ENCODE data around the gene CDKN2D. TPM values are rescaled to one million over a fixed set of nuclear protein-coding genes. Genes with fewer than 3 reads are reported as not detected.

Gene CDKN2D
- total RNA-seq, 1 donor from 2014 or later, result 3.4 TPM

DNA sequence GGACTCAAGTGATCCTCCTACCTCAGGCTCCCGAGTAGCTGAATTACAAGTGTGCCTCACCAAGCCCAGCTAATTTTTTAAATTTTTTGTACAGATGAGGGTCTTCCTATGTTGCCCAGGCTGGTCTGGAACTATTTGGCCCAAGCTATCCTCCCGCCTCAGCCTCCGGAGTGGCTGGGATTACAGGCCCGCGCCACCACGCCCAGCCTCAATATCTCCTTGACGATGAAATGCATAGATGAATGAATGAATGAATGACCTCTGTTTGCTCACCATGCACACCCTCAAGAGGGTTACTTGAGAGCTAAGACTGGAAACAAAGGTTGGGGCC is 33.2 kb upstream of the CDKN2D start:
- no peaks in the 10 kb centered on the region for H3K36me3 Mint-ChIP-seq
- H3K36me3 ChIP-seq, result no peaks in the 10 kb centered on the region
- no peaks in the 10 kb centered on the region for H3K9me3 ChIP-seq (ENCODE audit: low read depth)
- H3K27me3 ChIP-seq, result peaks cover 11% of the 10 kb centered on the region
- H3K27me3 Mint-ChIP-seq (ENCODE audit: insufficient read depth, low read depth), result peaks cover 8% of the 10 kb centered on the region
- H3K4me2 ChIP-seq, result no peak overlapping the region
- no peak for DNase-seq (ENCODE audit: low spot score)
- peak overlapping the region; percentile 91 for H3K4me3 Mint-ChIP-seq
- H3K27ac ChIP-seq, result no peak overlapping the region
- H4K20me1 ChIP-seq (ENCODE audit: low read depth), result peaks cover 8% of the 10 kb centered on the region
- peaks cover 15% of the 10 kb centered on the region for H3K4me1 ChIP-seq
- H3K79me2 ChIP-seq (ENCODE audit: low read depth), result peaks cover 42% of the 10 kb centered on the region
- no peak for TF ChIP-seq EZH2 (IDR thresholded peaks at IDR 0.05)
- TF ChIP-seq EZH2phosphoT487 (IDR thresholded peaks at IDR 0.05), result no peak
- TF ChIP-seq, protein P1, sequence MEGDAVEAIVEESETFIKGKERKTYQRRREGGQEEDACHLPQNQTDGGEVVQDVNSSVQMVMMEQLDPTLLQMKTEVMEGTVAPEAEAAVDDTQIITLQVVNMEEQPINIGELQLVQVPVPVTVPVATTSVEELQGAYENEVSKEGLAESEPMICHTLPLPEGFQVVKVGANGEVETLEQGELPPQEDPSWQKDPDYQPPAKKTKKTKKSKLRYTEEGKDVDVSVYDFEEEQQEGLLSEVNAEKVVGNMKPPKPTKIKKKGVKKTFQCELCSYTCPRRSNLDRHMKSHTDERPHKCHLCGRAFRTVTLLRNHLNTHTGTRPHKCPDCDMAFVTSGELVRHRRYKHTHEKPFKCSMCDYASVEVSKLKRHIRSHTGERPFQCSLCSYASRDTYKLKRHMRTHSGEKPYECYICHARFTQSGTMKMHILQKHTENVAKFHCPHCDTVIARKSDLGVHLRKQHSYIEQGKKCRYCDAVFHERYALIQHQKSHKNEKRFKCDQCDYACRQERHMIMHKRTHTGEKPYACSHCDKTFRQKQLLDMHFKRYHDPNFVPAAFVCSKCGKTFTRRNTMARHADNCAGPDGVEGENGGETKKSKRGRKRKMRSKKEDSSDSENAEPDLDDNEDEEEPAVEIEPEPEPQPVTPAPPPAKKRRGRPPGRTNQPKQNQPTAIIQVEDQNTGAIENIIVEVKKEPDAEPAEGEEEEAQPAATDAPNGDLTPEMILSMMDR (IDR thresholded peaks at IDR 0.05), result no peak
- peak overlapping the region; percentile 98 for H3K4me3 ChIP-seq
- H3K9ac ChIP-seq, result no peak overlapping the region
- peak overlapping the region; percentile 72 for H3K27ac Mint-ChIP-seq
- no peak overlapping the region for H2AFZ ChIP-seq (replicated peaks)
- peaks cover 18% of the 10 kb centered on the region for H3K4me1 Mint-ChIP-seq
- H3F3A ChIP-seq (ENCODE audit: low read depth), result peaks cover 14% of the 10 kb centered on the region
- no peaks in the 10 kb centered on the region for H3K9me3 Mint-ChIP-seq

DNA sequence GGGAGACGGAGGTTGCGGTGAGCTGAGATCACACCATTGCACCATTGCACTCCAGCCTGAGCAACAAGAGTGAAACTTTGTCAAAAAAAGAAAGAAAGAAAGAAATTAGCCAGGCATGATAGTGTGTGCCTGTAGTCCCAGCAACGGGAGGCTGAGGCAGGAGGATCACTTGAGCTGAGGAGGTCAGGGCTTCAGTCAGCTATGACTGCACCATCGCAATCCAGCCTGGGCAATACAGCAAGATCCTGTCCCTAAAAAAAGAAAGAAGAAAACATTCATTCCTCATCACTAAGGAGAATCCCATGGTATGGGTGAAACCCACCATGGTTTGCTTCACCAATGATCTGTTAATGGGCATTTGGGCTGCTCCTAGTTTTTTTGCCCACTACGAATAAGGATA is 31.4 kb upstream of the CDKN2D start:
- Mint-ChIP-seq H3K4me1 (peaks cover 18% of the 10 kb centered on the region), H3K27me3 (ENCODE audit: insufficient read depth, low read depth) (peaks cover 11% of the 10 kb centered on the region), H3K36me3 (no peaks in the 10 kb centered on the region), H3K4me3 (peak overlapping the region; percentile 41), H3K27ac (no peak overlapping the region), H3K9me3 (no peaks in the 10 kb centered on the region)
- Histone ChIP-seq H3K36me3 (no peaks in the 10 kb centered on the region), H3K9ac (no peak overlapping the region), H3K27me3 (peaks cover 11% of the 10 kb centered on the region), H3K79me2 (ENCODE audit: low read depth) (peaks cover 25% of the 10 kb centered on the region), H3K4me3 (no peak overlapping the region), H4K20me1 (ENCODE audit: low read depth) (peaks cover 8% of the 10 kb centered on the region), H3F3A (ENCODE audit: low read depth) (peaks cover 14% of the 10 kb centered on the region), H3K27ac (no peak overlapping the region), H3K4me1 (peaks cover 15% of the 10 kb centered on the region), H3K9me3 (ENCODE audit: low read depth) (no peaks in the 10 kb centered on the region), H2AFZ (replicated peaks) (no peak overlapping the region), H3K4me2 (no peak overlapping the region)
- no peak for DNase-seq (ENCODE audit: low spot score)
- TF ChIP-seq, protein P1 (IDR thresholded peaks at IDR 0.05), result no peak
- TF ChIP-seq EZH2 (IDR thresholded peaks at IDR 0.05) (no peak), EZH2phosphoT487 (IDR thresholded peaks at IDR 0.05) (no peak)

DNA sequence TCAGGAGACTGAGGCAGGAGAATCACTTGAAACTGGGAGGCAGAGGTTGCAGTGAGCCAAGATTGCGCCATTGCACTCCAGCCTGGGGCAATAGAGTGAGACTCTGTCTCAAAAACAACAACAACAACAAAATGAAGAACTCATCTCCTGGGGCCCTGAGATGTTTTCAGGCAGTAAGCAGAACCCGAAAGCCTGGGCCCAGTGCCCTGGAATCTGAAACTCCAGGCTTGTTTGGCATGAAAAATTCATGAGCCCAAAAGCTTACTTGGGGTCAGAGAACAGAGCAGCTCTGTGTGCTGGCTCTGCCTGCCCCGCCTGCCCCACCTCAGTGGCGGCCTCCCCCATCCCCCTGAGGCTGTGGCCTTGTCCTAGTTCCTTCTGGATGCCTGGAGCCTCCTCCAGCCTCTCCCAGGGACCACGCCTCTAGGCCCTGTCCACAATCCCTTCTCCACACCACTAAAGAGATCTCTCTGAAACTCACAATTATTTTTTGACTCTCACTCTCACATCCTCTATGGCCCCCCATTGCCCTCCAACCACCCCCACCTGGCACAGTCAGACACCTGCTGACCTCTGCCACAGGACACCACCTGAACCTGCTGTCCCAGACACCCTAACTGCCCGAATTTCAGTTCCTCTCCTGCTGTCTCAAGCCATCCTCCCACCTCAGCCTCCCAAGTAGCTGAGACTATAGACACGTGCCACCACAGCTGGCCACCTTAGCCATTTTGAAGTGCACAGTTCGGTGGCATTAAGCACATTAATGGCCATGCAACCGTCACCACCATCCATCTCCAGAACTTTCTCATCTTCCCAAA is 25.2 kb upstream of the CDKN2D start:
- no peak overlapping the region for H3K27ac ChIP-seq
- H3K79me2 ChIP-seq (ENCODE audit: low read depth), result no peaks in the 10 kb centered on the region
- H3K9me3 ChIP-seq (ENCODE audit: low read depth), result no peaks in the 10 kb centered on the region
- H3K36me3 Mint-ChIP-seq, result no peaks in the 10 kb centered on the region
- peaks cover 10% of the 10 kb centered on the region for H3K27me3 Mint-ChIP-seq (ENCODE audit: insufficient read depth, low read depth)
- H3K27ac Mint-ChIP-seq, result peak overlapping the region; percentile 38
- H3K9me3 Mint-ChIP-seq, result no peaks in the 10 kb centered on the region
- no peak overlapping the region for H3K4me3 ChIP-seq
- no peaks in the 10 kb centered on the region for H4K20me1 ChIP-seq (ENCODE audit: low read depth)
- no peaks in the 10 kb centered on the region for H3K27me3 ChIP-seq
- H2AFZ ChIP-seq (replicated peaks), result no peak overlapping the region
- no peaks in the 10 kb centered on the region for H3K4me1 ChIP-seq
- no peak overlapping the region for H3K9ac ChIP-seq
- H3F3A ChIP-seq (ENCODE audit: low read depth), result no peaks in the 10 kb centered on the region
- TF ChIP-seq EZH2 (IDR thresholded peaks at IDR 0.05) (no peak), EZH2phosphoT487 (IDR thresholded peaks at IDR 0.05) (no peak)
- TF ChIP-seq, protein P1 (IDR thresholded peaks at IDR 0.05), result no peak
- peaks cover 8% of the 10 kb centered on the region for H3K4me1 Mint-ChIP-seq
- no peaks in the 10 kb centered on the region for H3K36me3 ChIP-seq
- no peak for DNase-seq (ENCODE audit: low spot score)
- no peak overlapping the region for H3K4me2 ChIP-seq
- H3K4me3 Mint-ChIP-seq, result peak overlapping the region; percentile 58
